NCI-H526 treated with DMSO at 0.1 percent for 48 hours (cell line): Measurements from ENCODE around the gene ADAM15.

Experiments used
- DNase-seq: peaks from one replicate; lab custom pipeline; 2025; lab: John Stamatoyannopoulos, UW

Gene ADAM15

DNA sequence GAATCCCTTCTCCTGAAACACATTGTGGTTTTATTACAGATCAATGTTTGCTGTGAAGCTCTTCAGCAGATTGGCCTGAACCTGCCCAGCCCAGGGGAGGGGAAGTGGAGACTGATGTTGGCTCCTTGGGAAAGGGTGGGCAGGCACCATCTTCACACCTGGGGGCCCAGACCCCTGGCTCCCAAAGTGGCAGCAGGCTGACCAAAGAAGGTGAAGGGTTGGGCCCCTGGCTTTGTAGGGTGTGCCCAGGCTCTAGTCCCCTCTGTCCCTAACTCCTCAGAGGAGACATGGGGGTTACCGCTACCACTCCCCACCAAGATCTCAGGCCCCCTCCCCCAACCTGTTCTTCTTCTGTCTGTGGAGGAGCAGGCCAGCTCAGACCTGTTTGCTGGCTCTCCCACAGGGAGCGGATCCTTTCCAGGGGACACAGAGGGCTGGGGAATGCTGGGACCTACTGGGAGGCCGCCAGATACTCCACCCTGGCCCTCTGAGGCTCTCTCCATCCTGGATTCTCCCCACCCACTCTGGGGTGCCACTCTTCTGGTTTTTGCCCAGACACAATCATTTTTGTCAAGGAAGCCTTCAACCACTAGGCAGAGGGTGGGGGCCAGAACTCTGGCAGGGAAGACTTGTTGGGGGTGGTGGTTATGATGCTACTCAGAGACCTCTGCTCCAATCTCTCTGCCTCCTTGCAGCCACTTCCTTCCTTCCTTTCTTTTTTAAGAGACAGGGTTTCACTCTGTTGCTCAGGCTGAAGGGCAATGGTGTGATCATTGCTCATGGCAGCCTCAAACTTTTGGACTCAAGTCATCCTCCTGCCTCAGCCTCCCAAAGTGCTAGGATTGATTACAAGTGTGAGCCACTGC lies 22.5 kb downstream of the ADAM15 start:
- DNase-seq = no peak

DNA sequence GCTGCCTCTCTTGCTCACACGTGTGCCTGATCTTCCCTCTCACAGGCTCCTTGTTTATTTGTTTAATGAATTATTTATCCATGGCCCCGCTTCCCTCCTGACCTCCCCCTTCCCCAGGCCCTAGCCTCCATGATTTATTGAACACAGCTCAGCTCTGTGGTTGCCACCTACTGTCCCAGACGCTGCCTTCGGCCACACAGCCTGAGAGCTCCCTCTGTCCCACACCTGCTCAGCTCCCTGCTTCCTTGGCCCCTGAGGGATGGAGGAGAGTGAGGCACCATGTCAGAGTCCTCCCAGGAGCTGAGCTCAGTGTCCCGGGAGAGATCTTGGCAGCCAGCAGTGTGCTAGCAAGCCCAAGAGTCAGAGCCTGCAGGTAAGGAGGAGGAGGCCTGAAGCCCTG lies 24.4 kb downstream of the ADAM15 start:
- DNase-seq = peak; percentile 82

DNA sequence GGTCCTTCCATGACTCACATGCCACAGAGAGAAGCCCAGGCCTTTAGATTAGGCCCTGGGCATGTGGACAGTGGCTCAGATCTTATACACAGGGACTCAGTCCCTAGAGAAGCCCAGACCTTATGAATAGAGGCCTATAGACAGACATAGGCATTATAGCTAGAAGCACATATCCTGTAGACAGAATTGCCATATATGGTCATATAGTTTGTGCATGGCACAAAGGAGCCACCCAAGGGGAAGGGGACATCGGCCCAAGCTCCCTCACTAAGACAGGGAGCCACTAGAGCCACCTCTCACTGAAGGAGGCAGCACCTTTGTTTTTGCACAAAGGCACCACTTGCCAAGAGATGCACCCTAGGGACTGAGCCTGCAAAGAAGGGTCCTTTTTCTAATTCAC lies 25.3 kb downstream of the ADAM15 start:
- no peak for DNase-seq

DNA sequence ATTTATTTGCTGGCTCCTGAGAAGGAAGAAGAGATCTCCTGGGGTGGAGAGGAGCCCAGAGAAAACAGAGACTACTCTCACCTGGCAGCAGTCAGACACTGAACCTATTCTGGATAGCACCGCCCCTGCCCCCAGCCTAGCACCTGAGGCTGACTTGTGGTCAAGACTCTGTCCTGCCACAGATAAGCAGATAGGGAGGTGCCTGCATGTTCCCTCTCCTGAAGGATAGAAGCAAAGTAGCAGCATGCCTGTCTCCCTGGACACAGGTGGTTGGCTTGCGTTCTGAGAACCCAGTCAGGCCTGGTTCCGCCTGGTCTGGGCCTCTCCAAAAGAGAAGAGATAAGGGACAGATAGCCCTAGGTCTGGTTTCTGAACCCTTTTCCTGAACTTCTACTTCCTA lies 26.2 kb downstream of the ADAM15 start:
- peak; percentile 86 for DNase-seq

DNA sequence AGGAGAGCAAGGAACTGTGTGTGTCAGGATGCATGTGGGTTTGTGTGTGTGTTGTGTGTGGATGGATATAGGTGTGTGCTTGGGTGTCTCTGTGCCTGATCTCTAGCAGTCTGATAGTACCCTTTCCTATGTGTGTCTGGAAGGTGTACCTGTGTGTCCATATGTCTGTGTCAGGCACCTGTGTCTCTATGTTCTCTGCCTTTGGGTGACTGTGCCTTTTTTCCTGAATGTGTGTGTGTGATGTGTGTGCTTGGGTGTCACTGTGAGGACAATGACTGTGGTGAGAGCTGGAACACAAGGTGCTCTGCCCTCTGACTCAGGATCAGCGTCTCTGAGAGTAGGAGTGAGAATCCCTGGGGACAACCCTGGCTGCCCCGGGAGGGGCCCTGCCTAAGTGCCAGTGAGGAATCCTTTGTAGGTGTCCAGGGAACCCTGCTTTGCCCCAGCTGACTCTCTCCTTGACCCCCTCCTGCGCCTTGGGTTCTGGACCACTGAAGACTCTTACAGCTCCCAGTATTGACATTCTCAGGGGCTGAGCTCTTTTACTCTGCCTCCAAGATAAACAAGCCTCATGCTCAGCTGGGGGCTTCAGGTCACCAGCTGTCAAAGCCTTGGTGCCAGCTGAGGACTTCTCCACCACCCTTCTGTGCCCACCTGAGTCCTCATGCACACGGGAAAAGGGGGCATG lies 26.8 kb downstream of the ADAM15 start:
- peak; percentile 63 for DNase-seq

DNA sequence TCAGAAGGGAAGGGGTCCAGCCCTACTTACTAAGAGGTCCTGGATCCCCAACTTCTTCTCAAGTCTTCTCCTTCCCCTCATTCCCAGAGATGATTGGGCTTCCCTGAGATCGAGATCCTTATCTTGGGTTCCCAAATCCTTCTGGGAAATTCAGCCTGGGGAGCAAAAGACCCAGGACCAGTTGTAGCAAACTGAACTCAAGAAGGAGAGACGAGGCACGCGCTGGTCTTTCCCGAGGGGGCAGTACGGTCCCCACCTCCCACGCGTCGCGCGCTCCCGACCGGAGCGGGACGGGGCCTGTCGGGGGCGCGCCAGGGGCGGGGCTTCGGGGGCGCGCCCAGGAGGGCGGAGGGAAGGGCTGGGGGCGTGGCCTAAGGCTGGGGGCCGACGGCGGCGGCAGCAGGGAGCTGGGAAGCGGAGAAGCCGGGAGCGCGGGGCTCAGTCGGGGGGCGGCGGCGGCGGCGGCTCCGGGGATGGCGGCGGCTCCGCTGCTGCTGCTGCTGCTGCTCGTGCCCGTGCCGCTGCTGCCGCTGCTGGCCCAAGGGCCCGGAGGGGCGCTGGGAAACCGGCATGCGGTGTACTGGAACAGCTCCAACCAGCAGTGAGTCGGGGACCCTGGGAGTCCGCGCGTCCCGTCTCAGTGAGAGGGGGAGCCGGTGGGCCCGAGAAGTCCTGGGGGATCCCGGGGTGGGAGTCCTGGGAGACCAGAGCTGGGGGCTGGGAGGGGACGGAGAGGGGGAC lies 27.5 kb downstream of the ADAM15 start, which contains the start of gene EFNA3:
Gene EFNA3 (plus strand): TSS at position 369 of the 741 bp plus-strand sequence. CDS start 105 bp downstream, at position 474.
- DNase-seq = peak; percentile 80

DNA sequence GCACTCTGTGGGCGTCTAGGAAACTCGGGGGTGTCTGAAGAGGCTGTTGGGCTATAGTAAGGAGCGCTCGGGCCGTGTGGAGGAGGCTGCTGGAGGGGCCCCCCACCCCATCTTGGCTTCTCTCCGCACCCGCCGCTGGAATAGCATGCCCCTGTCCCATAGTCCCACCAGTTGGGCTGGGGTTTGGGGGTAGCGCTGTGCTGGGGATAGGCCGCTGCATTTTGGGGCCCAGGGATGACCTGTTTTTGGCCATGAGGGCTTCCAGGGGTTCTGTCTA lies 28.0 kb downstream of the ADAM15 start:
- no peak for DNase-seq

DNA sequence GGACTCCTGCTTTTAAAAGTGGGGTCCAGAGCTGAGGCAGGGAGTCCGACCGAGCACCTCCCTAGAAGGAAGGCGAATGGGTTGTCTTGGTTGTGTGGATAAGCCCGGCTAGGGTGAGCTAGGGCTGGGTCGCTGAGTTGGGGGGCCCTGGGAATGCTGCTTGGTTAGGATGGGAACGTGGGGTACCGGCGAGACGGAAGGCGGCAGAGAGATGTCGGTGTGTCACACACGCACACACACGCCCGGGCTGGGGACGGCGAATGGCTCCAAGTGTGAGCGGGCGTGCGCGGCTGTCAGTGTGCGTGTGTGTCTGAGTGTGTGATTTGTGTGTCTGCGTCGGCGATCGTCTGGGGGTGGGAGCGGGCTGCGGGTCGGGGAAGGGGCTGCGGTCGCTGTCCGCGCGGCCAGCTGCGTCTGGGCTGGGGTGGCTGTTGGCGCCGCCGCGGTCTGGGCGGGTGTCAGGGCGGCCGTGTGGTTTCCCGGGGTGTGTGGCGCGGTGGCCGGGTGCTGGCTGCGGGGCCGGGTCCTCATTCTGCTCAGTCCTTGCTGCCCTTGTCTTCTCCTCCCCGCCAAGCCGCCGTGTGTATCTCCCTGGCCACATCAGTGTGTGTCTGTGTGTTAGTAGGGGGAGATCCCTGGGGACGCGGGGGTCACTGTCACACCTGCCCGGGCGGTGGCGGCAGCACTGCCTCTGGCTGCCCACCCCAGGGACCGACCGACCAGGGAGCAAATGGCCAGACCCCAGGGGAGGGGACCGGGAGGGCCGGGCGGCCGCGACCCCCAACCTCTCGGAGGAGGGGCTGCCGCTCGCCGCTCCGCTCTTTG lies 28.6 kb downstream of the ADAM15 start:
- DNase-seq = peak; percentile 80

DNA sequence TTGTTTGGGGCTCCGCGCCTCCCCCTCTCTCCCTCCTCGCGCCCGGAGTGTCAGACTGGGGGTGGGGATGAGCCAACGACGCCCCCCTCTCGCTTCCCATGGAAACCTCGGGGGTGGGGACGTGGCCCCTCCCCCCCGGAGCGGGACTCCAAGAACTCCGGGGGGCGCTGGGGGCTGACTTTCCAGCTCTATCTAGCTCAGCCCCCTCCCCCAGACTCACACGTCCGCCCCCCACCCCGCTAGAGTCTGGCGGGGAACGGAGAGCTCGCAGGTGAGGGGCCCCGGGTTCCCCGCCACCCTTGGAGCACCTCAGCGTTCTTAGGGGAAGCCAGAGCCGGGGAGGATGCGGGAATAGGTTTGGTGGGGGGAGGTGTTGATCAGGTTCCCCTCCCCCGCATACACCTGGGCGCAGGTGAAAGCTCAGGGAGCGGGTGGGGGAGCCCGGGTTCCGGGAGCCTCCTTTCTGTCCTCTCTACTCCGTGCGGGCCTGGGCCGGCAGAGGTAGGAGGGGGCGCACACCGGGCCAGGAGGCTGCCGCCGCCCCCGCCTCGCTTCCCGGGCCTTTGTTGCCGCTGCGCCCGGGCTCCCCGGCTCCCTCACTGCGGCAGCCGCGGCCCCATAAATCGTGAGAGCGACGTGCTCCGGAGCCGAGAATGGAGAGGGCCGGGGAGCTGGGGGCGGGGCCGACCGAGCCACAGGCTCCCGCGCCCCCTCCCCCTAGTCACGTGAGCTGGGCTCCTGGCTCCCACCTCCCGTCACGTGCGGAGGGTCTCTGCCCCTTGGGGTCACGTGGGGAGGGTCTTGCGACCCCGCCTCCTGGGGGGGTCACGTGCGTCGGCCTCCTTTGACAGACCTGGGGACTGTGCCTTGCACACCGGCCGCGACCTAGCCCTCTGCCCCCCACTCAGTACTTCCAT lies 29.5 kb downstream of the ADAM15 start:
- DNase-seq = peak; percentile 96

DNA sequence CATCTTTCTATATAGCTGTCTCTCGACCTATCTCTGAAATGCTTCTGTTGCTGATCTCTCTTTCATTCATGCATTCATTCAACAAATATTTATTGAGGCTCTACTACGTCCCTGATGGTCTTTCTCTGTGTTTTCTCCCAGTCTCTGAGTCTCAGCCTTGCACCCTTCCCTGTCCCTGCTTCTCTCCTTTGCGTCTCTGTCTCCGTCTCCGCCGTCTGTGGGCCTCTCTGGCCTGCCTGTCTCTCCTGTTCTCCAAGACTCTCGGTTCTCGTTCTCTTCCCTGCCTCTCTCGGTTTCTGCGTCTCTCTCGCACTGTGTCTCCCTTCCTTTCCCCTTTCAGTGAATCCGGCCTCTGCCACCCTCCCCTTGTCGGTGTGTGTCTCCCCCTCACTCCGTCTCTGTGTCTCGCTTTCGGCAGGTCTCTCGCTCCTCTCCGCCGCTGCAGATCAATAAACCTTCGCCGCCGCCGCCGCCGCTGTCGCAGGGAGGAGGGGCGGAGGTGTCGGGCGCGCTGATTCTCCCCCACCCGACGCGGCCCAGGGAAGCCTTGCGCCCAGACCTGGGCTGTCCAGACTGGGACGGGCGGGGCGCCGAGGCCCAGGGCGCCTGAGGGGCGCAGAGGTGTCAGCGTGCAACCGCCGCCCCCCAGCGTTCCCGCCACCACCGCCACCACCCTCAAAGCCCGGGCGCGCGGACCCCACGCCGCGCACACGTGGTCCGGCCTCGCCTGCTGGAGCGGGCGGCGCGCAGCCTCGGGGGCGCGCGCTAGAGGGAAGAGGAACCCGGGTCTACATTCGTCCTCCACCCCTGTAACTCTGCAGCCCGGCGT lies 30.6 kb downstream of the ADAM15 start:
- DNase-seq = peak; percentile 79

DNA sequence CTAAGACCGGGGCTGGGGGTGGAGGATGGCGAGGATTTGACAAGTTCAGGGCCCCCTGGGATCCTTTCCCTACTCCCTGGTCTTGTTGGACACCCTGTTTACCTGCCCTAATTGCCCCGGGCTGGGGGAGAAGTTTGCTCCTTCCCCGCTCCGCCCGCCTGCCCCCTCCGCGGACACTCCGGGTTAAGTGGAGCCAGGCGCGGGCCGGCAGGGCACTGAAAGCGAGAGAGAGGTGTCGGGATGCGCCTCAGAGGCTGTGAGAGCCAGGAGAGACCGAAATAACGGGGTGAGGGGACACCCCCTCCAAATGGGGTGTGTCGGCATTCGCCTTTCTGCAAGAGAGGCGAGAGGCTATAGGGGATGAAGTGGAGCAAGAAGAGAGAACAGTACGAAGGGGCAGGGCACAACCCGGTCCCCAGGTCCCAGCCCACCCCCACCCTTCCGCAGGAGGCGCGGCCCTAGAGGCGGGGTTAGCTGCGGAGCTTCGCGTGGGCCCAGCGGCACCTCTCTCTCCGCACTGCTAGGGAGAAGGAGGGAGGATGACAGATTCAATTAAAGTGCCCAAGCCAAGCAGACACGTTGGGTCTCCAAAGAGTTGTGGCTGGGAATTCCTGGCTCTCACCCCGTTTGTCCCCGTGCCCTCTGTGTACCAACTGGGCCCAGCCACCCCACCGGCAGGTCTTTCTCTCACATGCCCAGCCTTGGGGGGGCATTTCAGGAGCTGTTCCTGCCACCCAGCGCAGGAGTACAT lies 31.4 kb downstream of the ADAM15 start:
- DNase-seq = peak; percentile 65

DNA sequence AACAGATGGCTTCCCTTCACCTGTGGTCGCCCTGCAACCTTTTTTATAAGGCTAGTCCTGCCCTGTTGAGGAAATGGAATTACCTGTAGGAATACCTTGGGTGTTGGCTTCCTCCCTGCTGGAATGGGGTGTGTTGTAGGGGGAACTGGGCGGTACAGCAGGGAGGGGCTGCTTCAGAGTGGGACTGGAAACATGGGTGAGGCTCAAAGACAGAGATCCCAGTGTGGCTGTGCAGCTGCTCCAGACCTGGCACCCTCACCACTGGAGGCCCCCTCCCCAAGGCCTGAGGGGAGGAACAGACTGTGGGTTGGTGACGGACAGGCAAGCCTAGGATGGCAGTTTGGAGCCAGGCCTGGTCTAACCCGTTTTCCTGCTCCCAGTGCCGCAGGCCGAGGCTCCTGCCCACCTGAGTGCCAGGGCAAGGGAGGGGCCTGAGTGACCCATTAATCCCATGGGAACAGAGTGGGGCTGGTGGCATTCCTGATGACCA lies 32.0 kb downstream of the ADAM15 start:
- DNase-seq = peak; percentile 64

DNA sequence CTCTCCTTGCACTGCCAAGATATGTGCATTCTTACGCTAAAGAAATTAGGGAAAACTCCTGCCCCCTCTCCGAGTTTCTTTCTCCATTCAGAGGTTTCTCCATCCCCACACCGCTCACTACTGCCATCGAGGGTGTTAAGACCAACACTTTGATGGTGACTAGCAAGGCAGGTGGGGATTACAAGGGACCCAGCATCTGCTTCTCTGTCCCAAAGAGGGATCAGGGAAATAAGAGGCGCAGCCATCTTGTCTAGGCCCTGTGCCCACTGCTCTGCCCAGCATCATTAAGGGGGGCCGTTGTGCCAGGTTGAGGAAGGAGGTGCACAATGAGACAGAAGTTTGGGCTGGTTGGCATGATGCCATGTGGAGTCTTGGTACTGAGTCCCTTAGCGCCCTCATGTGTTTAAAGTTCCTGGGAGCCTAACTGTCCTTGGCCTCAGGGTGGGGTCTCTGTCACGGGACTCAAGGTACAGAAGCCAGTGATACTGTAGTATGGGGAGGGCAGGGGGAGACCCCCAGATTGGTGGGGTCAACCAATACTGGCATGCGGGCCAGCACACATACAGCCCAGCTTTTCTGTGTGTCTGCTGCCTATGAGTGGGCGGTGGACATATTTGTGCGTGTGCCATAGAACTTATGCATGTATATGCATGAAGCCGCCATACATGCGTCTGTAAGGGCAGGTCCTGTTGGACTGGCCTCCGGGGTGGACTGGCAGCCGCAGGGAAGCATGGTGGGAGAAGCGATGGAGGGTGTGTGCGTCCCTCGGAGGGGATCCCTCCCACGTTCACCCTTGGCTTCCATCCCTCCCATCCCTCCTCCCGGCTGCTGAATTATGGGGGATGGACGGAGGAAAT lies 33.0 kb downstream of the ADAM15 start:
- peak; percentile 54 for DNase-seq

DNA sequence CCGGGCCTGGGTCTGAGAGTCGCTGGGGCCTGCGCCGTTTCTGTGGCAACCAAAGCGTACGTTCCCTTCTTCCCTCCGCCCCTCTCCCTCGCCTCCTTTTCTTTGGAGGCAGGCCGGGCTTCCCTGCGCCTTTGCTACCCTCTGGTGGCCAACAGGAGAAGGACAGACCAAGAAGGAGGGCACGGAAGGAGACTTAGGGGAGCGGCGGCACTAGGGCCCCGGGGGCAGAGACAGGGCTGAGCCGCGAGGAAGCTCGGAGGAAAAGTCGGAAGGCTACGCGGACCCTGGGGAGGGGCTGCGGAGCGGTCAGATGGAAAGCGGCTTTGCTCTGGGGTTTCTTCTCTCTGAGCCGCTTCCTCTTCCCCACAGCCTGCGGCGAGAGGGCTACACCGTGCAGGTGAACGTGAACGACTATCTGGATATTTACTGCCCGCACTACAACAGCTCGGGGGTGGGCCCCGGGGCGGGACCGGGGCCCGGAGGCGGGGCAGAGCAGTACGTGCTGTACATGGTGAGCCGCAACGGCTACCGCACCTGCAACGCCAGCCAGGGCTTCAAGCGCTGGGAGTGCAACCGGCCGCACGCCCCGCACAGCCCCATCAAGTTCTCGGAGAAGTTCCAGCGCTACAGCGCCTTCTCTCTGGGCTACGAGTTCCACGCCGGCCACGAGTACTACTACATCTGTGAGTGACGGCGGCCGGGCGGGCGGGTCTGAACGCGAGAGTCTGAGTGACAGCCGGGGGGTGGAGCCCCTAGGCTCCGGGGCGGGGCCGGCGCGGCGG lies 33.8 kb downstream of the ADAM15 start:
- DNase-seq = peak; percentile 100

DNA sequence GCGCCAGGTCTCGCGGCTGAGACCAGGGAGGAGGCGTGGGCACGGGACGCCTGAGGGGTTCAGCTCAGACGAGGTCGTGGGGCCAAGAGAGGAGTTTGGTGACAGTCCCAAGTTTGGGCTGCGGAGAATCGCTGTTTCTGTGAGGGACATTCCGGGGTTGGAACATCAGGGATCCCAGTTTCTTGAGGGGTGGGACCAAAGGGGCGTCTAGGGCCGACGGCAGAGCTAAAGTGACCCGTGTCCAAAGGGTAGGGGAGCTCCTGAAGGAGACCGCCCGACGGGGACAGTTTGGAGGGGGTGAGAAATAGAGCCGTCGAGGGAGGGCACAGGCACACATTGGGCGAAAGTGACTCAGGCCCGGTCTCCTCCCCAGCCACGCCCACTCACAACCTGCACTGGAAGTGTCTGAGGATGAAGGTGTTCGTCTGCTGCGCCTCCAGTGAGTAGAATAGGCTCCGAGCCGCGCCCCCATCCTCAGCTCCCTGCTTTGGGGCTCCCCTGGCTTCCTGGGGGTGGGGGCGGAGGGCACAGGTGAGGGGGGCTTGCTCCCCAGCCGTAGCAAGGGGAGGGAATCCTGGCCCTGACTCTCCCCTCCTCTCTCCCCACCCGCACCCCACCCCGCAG lies 34.5 kb downstream of the ADAM15 start:
- DNase-seq = no peak

DNA sequence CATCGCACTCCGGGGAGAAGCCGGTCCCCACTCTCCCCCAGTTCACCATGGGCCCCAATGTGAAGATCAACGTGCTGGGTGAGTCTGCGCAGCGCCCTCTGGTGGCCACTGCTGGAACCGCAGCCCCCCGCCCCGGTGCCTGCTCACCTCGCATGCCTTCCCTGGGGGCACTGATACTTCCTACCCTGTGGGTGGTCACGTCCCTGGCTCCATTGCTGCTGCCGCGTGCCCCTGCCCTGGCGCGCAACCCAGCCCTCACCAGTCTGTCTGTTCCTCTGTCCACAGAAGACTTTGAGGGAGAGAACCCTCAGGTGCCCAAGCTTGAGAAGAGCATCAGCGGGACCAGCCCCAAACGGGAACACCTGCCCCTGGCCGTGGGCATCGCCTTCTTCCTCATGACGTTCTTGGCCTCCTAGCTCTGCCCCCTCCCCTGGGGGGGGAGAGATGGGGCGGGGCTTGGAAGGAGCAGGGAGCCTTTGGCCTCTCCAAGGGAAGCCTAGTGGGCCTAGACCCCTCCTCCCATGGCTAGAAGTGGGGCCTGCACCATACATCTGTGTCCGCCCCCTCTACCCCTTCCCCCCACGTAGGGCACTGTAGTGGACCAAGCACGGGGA lies 35.1 kb downstream of the ADAM15 start:
- peak; percentile 65 for DNase-seq
